GM19438 (cell line): ENCODE data around the gene APOH.

Source experiments
- ATAC-seq: cut with Tn5 transposase; IDR thresholded peaks from one replicate; pipeline ENCODE4 v1.9.1; 2021; ENCODE audit warnings: low read depth; ENCODE audit not compliant: unreplicated experiment

Gene APOH

DNA sequence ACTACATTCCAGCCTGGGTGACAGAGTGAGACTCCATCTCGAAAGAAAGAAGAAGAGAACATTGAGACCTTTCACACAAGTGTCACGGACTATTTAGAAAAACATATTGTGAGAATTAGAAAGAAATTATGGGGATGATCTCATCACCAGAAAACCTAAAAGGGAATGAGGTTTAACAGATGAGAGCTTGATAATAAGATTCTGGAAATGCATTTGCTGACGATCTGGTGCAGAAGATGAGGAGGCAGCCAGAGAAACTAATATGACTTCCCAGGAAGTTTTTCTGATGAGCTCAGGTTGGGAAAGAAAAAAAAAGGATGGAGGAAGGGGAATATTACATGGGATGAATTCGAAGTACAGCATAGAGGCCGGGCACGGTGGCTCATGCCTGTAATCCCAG, 10.8 kb upstream of the APOH start:
- ATAC-seq = no peak

DNA sequence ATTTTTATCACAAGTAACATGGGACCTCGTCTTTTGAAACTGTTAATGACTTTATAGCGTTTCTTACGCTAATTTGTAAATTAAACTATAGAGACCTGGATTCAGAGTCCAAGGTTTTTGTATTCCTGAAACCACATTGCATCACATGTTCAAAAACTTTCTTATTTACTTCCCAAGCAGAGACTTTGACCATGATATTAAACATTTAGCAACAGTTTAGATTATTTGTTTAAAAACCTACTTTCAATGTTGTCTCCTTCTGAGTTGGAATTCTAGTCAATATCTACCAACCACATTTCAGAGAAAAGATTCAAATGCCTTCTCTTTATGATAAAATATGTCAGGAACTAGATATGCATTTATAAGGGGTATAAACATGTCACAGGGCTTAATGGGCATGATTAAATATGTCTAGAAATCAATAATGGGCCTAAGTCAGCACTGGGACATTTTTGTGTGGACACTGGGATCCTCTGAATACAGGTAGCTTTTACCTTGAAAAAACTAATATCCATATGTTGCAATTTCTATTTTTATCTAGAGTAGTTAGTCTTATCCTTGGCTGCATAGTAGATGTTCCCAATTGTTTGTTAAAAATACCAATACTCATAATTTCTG, 6.3 kb upstream of the APOH start:
- ATAC-seq = no peak

DNA sequence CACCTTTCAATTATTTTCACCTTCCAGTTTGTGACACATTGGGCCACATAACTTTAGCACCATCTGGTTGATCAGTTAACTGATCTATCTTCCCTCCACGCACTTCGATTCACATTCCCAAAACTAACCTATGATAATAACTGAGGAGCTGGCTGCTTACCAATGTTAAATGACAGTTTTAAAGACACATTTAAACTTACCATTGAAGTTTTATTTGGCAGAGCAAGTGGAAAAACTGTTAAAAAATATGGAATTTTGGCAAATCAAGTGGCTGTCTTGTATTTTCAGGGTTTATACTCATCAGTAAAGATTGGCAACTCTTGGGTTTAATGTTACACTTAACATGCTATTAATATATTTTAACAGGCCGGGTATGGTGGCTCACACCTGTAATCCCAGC, 5.4 kb upstream of the APOH start:
- ATAC-seq = no peak

DNA sequence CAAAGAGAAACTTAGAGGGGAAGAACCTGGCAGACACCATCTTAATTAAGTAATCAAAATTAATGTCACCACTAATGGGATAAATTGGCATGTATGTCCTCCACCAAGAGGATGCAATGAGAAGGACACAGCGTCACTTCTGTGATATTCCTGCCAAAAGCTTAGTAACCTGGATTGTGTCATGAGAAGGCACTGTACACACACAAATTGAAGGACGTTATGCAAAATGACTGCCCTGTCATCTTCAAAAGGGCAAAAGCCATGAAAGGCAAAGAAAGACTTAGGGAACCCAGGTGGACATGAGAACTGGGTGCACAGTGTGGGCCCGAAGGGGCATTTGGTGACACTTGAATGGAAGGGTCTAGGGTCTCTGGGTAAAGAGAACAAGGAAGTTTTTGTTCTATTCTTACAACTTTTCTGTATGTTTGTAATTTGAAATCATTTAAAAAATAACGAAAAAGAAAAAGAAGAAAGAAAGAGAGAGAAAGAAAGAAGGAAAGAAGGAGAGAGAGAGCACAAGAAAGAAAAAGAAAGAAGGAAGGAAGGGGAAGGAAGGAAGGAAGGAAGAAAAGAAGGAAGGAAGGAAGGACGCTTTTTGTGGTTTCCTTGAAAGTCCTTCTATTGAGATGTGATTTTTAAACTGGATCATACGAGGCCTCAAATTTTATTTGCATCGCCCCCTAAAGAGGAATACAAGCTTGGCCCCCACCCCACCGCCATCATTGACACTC, 4.0 kb upstream of the APOH start:
- ATAC-seq = no peak

DNA sequence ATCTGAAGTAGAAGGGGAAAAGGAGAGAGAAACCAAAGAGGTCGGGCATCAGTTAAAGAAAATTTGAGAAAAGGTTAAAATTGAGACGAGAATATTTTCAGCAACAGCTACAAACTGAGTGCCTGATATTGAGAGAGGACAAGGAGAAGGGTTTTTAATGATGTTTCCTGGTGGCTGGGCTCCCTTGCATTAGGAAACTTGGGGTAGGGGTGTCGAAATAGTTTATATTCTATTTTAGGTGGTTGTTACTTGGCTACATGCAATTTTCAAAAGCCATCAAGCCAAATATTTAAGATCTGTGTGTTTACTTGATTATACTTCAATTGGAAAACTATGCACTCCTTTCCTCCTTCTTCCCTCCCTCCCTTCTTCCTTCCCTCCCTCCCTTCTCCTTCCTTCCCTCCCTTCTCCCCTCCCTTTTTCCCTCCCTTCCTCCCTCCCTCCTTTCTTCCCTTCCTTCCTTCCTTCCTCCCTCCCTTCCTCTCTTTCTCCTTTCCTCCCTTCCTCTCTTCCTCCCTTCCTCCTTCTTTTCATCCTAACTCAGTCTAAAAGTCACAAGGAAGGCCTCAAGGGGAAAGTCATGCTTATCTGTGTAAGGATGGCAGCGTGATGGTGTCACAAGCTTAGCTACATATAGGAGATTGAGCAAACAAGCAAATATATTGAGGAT, 1.8 kb upstream of the APOH start:
- no peak for ATAC-seq

DNA sequence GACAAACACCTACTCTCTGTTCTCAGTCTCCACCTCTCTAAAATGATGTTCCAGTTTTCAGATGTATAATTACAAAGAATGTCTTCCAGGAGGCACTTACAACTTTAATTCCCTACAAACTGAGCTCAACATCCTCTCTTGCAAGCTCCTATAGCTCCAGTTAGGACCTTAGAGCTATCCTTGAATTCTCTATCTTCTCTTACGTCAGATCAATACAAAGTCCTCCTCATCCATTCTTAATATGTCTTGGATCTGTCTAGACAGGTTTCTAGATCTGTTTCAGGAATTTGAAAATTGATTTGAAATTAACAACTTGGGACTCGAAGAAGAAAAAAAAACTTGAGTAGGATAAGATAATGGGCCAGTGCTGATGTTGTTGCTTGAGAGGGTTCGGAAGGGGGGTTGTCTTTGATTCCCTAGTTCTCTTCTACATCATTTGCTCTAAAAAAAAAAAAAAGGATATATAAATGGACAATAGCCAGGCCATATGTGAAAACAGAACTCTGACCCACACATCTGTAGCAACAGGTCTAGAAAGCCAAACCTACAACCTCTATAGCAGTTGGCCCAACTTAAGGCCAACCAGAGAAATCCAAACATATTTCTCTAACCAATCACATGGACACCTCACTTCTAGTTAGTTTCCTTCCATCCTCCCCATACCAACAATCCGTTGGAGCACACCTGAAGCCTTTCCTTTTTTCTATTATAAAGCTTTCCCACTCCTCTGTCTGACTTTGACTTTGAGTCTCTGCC, 746 bp upstream of the APOH start:
- ATAC-seq = no peak

DNA sequence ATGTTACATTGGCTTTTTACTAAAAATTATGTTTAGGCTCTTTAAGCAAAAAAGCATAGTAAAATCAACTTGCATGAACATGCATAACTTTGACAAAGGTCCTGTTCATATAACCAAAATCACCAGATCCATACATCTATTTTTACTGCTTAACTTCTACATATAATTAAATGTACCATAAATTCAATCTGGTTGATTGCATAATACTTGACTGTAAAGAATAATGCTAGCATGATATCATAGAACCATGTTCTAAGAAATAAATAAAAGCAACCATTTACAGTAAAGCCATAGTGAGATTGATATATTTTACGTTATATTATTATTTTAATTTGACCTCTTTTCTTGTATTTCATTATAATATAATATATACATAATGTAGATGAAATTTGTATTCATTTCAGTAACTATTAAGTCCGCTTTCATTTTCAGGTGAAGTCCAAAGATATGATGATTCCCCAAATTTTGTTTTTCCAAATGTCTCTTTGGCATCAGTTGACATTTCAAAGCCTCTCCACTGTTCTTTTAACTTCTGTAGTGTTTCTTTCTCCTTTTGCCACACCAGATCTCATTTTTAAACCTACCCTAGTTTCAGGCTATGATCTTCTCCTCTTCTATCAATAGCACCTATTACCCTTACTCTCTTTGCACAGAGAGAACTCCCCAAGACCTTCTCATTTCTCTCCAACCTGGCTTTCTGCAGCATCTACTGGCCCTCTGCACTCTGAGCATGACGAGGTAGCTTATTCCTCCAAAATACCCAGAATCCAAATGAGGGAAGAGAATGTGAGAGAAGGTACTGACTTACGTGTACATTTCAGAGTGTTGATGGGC, 1.8 kb downstream of the APOH start:
- ATAC-seq = no peak

DNA sequence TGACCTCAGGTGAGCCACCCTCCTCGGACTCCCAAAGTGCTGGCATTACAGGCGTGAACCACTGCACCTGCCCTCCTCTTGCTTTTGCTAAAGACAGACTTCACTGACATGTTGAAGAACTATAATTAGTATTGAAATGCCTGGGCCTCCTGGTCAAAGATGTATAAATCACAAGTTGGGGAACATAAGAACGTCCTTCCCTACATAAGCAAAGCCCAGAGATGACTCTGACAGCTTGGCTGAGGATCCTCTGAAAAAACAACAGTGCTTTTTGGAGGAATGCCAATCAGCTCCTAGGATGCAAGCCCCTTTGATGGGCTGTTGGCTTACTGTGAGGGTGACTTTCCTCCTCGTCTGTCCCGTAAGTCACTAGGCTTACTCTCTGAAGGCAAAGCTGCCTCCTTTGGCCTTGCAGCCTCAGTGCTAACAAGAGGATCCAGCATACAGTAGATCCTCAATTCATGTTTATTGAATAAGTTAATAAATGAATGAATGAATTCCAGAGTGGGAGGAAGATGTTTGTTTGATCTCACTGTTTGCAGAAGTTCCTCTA, 6.3 kb downstream of the APOH start:
- no peak for ATAC-seq

DNA sequence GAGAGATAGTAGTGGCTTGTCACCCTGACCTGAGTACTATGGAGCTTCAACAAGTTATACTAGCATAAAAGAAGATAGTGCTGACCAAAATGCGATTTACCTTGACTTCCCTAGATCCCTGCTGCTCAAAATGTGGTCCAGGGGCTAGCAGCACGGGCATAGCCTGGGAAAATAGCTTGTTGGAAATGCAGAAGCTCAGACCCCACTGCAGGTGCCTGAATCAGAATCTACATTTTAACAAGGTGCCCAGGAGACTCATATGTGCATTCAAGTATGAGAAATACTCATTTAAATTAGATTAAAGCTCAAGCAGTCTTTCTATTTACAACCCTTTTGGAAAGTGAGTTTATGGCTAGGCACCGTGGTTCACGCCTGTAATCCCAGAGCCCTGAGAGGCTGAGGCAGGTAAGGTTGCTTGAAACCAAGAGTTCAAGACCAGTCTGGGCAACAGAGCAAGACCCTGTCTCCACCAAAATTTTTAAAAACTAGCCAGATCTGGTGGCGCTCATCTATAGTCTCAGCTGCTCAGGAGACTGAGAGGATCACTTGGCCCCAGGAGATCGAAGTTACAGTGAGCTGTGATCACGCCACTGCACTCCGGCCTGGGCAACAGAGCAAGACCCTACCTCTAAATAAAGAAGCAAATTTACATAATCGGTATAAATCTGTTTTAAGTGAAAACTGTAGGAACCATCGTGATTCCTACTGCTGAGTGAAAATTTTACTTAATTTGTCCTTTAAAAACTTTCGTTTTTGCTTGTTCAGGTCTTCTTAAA, 7.3 kb downstream of the APOH start:
- no peak for ATAC-seq

DNA sequence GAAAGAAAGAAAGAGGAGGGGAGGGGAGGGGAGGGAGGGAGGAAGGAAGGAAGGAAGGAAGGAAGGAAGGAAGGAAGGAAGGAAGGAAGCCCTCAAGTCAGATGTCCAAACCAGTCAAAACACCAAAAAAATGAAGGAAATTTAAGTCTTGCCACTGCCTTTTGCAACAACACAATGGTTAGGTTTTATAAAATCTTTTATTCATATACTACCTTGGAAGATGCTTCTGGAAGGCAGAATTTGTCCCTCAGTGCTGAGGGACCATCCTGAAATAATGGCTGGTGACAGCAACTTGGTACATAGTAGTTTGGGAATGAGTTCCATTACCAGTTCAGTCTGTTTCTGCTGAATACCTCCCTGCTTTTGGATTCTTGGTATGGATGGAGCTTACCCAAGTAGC, 7.9 kb downstream of the APOH start:
- ATAC-seq = no peak

DNA sequence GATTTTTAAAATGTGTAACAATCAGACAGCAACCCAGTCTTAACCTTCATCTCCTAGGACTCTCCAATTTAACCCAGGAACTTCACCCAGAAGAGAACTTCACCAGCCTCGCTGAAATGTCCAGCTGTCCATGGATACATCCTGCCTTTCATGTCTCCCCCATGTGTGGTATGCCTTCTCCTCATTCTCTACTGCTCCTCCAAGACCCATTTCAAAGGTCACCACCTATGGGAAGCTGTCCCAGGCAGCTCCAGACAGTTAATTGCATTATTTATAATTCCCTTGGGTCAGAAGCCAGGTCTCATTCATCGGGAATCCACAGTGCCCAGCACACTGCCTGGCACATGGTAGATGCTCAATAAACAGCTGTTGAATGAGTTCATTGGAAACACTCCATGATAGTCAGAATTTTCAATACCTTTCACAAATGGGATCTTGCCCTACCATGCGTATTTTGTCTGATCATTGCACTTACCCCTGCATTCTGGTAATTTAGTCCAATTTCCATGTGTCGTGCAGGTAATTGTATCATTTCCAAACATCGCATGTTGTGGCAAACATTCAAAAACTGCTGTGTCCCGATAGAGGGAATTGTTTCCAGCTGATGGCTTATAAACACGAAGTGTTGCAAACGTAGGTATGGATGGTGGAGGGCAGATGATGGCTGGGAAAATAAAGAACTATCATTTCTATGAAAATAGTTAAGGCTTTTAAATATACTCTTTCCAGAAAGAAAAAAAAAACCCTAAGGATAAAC, 9.0 kb downstream of the APOH start:
- no peak for ATAC-seq

DNA sequence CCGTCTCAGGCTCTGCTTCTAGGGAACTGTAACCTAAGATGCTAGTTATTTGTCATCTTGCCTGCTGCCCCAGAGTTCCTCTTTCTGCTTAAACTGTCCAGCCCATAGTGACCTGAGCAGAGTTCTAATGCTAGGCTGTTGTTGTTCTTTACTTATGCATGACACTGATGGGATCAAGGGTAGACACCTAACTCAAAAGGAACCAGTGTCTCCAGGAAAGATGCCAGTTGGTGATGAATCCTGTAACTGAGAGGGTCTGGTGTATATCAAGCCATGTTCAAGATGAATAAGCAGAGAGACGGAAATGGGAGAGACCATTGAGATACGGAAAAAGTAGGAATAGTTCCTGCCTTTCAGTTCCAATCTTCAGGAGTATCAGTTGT, 13.7 kb downstream of the APOH start:
- ATAC-seq = no peak

DNA sequence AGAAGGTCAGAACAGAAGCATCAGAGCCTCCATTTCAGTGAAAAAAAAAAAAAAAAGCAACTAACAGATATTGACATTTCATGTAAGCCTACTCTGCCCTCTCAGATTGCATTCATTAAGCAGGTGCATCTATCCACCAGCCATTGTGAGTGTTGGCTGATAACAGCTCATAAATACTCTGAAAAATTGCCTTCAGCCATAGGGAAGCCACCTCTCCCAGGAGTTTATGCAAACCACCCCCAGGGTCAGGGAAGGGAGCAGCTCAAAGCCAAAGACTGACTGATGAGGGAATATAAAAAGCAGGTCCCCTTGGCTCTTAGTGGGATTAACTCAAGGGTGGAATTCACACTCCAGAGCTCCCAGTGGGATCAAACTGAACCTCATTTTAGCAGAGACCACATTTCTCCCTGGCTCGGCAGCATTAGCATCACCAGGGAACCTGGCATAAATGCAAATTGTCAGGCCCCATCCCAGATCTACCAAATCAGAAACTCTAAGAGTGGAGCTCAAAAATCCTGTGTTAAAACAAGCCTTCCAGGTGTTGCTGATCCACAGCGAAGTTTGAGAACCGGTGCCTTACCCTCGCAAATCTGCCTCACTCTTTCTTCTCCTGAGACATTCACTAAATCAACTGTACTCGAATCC, 14.2 kb downstream of the APOH start:
- no peak for ATAC-seq

DNA sequence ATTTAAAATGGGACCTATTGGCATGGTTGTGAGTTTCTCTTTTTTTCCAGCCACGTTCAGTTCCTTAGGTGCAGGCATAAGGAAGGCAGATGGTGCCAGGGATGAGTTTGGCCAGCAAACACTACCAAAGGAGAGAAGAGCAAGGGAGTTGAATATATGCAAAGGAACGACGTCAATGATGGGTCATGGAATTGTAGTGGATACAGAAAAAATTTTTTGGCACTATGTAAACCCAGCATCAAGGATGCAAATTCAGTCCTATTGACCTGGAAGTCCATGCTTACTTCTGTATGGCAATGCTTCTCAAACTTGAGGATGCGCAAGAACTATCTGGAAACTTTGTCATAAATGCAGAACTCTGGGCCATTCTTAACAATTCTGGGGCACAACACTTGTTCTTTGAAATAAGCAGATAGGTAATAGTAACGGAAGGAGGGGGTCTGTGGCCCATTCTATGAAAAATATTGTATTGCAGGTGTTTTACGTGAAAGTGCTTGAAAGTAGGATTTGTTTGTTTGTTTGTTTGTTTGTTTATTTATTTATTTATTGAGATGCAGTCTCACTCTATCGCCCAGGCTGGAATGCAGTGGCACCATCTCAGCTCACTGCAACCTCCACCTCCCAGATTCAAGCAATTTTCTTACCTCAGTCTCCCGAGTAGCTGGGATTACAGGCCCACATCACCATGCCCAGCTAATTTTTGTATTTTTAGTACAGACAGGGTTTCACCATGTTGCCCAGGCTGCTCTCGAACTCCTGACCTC, 18.0 kb downstream of the APOH start:
- ATAC-seq = no peak

DNA sequence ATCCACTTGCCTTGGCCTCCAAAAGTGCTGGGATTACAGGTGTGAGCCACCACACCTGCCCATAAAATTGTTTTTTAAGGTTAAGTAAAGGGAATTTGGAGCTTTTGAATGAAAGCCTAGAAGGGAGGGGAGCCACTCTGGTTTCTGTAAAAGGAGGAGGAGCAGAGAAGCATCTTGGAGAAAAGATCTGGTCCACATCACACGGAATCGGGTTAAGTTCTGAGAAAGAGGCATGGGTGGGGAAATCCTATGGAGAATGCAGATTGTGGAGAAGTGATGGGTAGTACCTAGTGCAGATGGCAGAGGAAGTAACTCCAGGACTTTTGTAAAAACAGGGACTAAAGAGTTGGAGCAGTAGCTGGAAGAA, 19.0 kb downstream of the APOH start:
- no peak for ATAC-seq

DNA sequence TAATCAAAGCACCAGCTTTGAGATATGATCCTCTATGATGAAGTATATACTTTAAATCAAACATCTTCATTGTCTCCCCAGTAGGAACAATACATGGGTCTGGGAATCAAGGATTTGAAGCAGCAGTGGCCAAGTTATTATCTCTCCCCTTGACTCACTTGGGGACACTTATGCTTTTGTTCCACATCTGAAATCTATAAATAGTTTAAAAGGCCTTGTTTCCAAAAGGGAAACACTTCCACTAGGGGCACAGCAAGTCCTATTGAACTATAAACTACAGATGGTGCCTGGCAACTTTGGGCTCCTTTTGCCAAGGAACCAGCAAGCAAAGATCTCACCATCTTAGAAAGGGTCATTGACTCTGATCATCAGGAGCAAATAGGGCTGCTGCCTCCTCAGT, 21.3 kb downstream of the APOH start:
- no peak for ATAC-seq

DNA sequence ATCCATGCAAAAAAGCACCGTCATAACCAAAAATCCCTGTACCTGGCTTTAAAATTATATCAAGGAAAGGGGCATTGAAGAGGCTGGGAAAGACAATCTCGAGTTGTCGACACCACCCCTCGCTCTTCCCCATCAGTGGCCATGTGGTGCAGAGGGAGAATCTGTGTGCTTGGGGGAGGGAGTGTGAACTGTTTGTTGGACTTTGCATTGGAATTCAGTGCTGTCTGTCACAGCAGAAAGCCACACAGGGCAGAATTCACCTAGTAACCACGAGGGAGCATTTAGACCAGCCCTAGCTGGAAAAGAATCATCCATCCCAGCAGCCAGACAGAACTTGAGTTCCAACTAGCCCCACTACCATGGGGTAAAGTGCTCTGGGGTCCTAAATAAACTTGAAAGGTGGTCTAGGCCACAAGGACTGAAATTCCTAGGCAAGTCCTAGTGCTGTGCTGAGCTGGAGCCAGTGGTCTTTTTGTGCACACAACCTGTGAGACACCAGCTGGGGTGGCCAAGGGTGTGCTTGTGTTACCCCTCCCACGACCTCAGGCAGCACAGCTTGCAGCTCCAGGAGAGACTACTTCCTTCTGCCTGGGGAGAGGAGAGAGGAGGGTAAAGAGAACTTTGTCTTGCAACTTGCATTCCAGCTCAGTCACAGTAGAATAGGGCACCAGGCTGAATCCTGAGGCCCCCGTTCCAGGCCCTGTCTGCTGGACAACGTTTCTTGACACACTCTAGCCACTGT, 25.8 kb downstream of the APOH start:
- ATAC-seq = no peak
